ENCODE data around the gene NVL. TPM values are rescaled to one million over a fixed set of nuclear protein-coding genes. Genes with fewer than 3 reads are reported as not detected.

The NVL gene
- total RNA-seq, 3 donors from 2014 or later, result 16.0 to 46.0 (median 30.8) TPM

- no peaks in the 10 kb centered on the region for H3K36me3 ChIP-seq
- no peak for DNase-seq (ENCODE audit: low spot score in 2 of 2)
Measured at GRCh38 chr1:224237119-224237881, 92.7 kb downstream of the NVL start.

GRCh38 chr1:224235813-224236493, 94.0 kb downstream of the NVL start:
- no peaks in the 10 kb centered on the region for H3K9me3 ChIP-seq
- TF ChIP-seq POLR2A (IDR thresholded peaks at IDR 0.05), result no peak
- TF ChIP-seq CTCF (IDR thresholded peaks at IDR 0.05), result no peak
- no peak for DNase-seq (ENCODE audit: low spot score in 2 of 2)
- no peaks in the 10 kb centered on the region for H3K27me3 ChIP-seq
- intact Hi-C loops (cut with DNase I; ENCODE audit: low total_unique reads), result no loop called here
- H3K4me1 ChIP-seq, result no peaks in the 10 kb centered on the region
- H3K36me3 ChIP-seq, result no peaks in the 10 kb centered on the region
- no peak overlapping the region for H3K4me3 ChIP-seq
- no peak overlapping the region for H3K27ac ChIP-seq

More at GRCh38 chr1:224237119-224237881, 92.7 kb downstream of the NVL start:
- H3K4me3 ChIP-seq, result no peak overlapping the region
- no peak for TF ChIP-seq POLR2A (IDR thresholded peaks at IDR 0.05)
- TF ChIP-seq CTCF (IDR thresholded peaks at IDR 0.05), result no peak
- TF ChIP-seq POLR2AphosphoS5 (IDR thresholded peaks at IDR 0.05), result no peak
- intact Hi-C loops (cut with DNase I; ENCODE audit: low total_unique reads), result no loop called here
- no peaks in the 10 kb centered on the region for H3K27me3 ChIP-seq
- no peaks in the 10 kb centered on the region for H3K9me3 ChIP-seq
- H3K4me1 ChIP-seq, result no peaks in the 10 kb centered on the region
- H3K27ac ChIP-seq, result no peak overlapping the region

- Histone ChIP-seq H3K9me3 (no peaks in the 10 kb centered on the region), H3K36me3 (no peaks in the 10 kb centered on the region), H3K4me1 (no peaks in the 10 kb centered on the region), H3K27ac (no peak overlapping the region), H3K4me3 (no peak overlapping the region), H3K27me3 (no peaks in the 10 kb centered on the region)
- DNase-seq (ENCODE audit: low spot score in 2 of 2), result no peak
- TF ChIP-seq POLR2AphosphoS5 (IDR thresholded peaks at IDR 0.05), result no peak
- TF ChIP-seq POLR2A (IDR thresholded peaks at IDR 0.05), result no peak
- no peak for TF ChIP-seq CTCF (IDR thresholded peaks at IDR 0.05)
- intact Hi-C loops (cut with DNase I; ENCODE audit: low total_unique reads), result no loop called here
Measured at GRCh38 chr1:224234017-224234416, 96.0 kb downstream of the NVL start.

GRCh38 chr1:224226849-224227502, 103.0 kb downstream of the NVL start:
- Histone ChIP-seq H3K9me3 (no peaks in the 10 kb centered on the region), H3K36me3 (no peaks in the 10 kb centered on the region), H3K4me1 (no peaks in the 10 kb centered on the region), H3K27ac (no peak overlapping the region), H3K27me3 (no peaks in the 10 kb centered on the region), H3K4me3 (no peak overlapping the region)
- DNase-seq (ENCODE audit: low spot score in 2 of 2), result no peak
- no peak for TF ChIP-seq POLR2A (IDR thresholded peaks at IDR 0.05)
- TF ChIP-seq POLR2AphosphoS5 (IDR thresholded peaks at IDR 0.05), result no peak
- TF ChIP-seq CTCF (IDR thresholded peaks at IDR 0.05), result no peak
- intact Hi-C loops (cut with DNase I; ENCODE audit: low total_unique reads), result no loop called here

Data from breast epithelium (tissue), 4 donors.